ENCODE data around the gene EID2B.

Gene EID2B

GRCh38 chr19:39553082-39553652 lies 20.5 kb upstream of the EID2B start:
- DNase-seq (ENCODE audit: low read depth in 1 of 2, low spot score in 1 of 2): no peak
- H3K4me3 ChIP-seq (replicated peaks; ENCODE audit: insufficient read depth, low read length): no peak overlapping the region
- H3K27ac ChIP-seq (replicated peaks): no peak overlapping the region
- H3K27me3 ChIP-seq (ENCODE audit: insufficient read depth, poor library complexity, severe bottlenecking): peaks cover 3% of the 10 kb centered on the region
- TF ChIP-seq, protein P1, sequence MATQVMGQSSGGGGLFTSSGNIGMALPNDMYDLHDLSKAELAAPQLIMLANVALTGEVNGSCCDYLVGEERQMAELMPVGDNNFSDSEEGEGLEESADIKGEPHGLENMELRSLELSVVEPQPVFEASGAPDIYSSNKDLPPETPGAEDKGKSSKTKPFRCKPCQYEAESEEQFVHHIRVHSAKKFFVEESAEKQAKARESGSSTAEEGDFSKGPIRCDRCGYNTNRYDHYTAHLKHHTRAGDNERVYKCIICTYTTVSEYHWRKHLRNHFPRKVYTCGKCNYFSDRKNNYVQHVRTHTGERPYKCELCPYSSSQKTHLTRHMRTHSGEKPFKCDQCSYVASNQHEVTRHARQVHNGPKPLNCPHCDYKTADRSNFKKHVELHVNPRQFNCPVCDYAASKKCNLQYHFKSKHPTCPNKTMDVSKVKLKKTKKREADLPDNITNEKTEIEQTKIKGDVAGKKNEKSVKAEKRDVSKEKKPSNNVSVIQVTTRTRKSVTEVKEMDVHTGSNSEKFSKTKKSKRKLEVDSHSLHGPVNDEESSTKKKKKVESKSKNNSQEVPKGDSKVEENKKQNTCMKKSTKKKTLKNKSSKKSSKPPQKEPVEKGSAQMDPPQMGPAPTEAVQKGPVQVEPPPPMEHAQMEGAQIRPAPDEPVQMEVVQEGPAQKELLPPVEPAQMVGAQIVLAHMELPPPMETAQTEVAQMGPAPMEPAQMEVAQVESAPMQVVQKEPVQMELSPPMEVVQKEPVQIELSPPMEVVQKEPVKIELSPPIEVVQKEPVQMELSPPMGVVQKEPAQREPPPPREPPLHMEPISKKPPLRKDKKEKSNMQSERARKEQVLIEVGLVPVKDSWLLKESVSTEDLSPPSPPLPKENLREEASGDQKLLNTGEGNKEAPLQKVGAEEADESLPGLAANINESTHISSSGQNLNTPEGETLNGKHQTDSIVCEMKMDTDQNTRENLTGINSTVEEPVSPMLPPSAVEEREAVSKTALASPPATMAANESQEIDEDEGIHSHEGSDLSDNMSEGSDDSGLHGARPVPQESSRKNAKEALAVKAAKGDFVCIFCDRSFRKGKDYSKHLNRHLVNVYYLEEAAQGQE (IDR thresholded peaks at IDR 0.05; ENCODE audit: insufficient replicate concordance, low read depth): no peak
- TF ChIP-seq POLR2AphosphoS5 (IDR thresholded peaks at IDR 0.05; ENCODE audit: low read depth) (no peak), SPI1 (IDR thresholded peaks at IDR 0.05; ENCODE audit: borderline replicate concordance, low read depth) (no peak)
- TF ChIP-seq, protein P2, sequence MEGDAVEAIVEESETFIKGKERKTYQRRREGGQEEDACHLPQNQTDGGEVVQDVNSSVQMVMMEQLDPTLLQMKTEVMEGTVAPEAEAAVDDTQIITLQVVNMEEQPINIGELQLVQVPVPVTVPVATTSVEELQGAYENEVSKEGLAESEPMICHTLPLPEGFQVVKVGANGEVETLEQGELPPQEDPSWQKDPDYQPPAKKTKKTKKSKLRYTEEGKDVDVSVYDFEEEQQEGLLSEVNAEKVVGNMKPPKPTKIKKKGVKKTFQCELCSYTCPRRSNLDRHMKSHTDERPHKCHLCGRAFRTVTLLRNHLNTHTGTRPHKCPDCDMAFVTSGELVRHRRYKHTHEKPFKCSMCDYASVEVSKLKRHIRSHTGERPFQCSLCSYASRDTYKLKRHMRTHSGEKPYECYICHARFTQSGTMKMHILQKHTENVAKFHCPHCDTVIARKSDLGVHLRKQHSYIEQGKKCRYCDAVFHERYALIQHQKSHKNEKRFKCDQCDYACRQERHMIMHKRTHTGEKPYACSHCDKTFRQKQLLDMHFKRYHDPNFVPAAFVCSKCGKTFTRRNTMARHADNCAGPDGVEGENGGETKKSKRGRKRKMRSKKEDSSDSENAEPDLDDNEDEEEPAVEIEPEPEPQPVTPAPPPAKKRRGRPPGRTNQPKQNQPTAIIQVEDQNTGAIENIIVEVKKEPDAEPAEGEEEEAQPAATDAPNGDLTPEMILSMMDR (IDR thresholded peaks at IDR 0.05; ENCODE audit: insufficient read depth, low read length): no peak

DNA sequence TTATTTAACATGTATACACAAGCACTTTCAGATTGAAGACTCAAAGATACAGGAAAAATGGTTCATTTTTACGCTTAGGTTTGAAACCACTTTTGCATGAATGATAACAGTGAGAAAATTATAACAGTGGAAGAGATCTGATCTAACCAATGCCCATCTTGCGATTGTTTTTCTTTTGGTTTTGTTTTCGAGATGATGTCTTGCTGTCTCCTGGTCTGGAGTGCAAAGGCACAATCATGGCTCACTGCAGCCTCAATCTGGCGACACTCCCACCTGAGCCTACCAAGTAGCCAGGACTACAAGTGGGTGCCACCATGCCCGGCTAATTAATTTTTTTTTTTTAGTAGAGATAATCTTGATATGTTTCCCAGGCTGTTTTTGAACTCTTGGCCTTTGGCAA lies 17.5 kb upstream of the EID2B start:
- no peak for DNase-seq (ENCODE audit: low read depth in 1 of 2, low spot score in 1 of 2)
- Histone ChIP-seq H3K27ac (replicated peaks) (no peak overlapping the region), H3K4me3 (replicated peaks; ENCODE audit: insufficient read depth, low read length) (no peak overlapping the region), H3K27me3 (ENCODE audit: insufficient read depth, poor library complexity, severe bottlenecking) (no peaks in the 10 kb centered on the region)
- no peak for TF ChIP-seq POLR2AphosphoS5 (IDR thresholded peaks at IDR 0.05; ENCODE audit: low read depth)
- TF ChIP-seq, protein P2 (IDR thresholded peaks at IDR 0.05; ENCODE audit: insufficient read depth, low read length): no peak
- no peak for TF ChIP-seq SPI1 (IDR thresholded peaks at IDR 0.05; ENCODE audit: borderline replicate concordance, low read depth)
- TF ChIP-seq, protein P1 (IDR thresholded peaks at IDR 0.05; ENCODE audit: insufficient replicate concordance, low read depth): no peak
- no peak for TF ChIP-seq GABPA (IDR thresholded peaks at IDR 0.05; ENCODE audit: low read depth)

- H3K27ac ChIP-seq (replicated peaks): no peak overlapping the region
- no peak for DNase-seq (ENCODE audit: low read depth in 1 of 2, low spot score in 1 of 2)
- TF ChIP-seq SPI1 (IDR thresholded peaks at IDR 0.05; ENCODE audit: borderline replicate concordance, low read depth): no peak
- TF ChIP-seq POLR2AphosphoS5 (IDR thresholded peaks at IDR 0.05; ENCODE audit: low read depth): no peak
- no peak for TF ChIP-seq GABPA (IDR thresholded peaks at IDR 0.05; ENCODE audit: low read depth)
- TF ChIP-seq, protein P1 (IDR thresholded peaks at IDR 0.05; ENCODE audit: insufficient replicate concordance, low read depth): no peak
- TF ChIP-seq, protein P2 (IDR thresholded peaks at IDR 0.05; ENCODE audit: insufficient read depth, low read length): no peak
- no peak overlapping the region for H3K4me3 ChIP-seq (replicated peaks; ENCODE audit: insufficient read depth, low read length)
- no peaks in the 10 kb centered on the region for H3K27me3 ChIP-seq (ENCODE audit: insufficient read depth, poor library complexity, severe bottlenecking)
These were observed 13.9 kb upstream of the EID2B start for GRCh38 chr19:39546599-39546998.

Data from HL-60 (cell line).